Hematopoietic multipotent progenitor cell treated with erythropoietin and hydrocortisone succinate and interleukin-3 and kit ligand, for 17 days (in vitro differentiated cells): ENCODE results near the gene DNAJC5.

Source experiments
- DNase-seq: peaks from one replicate; pipeline ENCODE4 v3.0.0-alpha.2; 2015; ENCODE audit warnings: low spot score

DNAJC5 gene

DNA sequence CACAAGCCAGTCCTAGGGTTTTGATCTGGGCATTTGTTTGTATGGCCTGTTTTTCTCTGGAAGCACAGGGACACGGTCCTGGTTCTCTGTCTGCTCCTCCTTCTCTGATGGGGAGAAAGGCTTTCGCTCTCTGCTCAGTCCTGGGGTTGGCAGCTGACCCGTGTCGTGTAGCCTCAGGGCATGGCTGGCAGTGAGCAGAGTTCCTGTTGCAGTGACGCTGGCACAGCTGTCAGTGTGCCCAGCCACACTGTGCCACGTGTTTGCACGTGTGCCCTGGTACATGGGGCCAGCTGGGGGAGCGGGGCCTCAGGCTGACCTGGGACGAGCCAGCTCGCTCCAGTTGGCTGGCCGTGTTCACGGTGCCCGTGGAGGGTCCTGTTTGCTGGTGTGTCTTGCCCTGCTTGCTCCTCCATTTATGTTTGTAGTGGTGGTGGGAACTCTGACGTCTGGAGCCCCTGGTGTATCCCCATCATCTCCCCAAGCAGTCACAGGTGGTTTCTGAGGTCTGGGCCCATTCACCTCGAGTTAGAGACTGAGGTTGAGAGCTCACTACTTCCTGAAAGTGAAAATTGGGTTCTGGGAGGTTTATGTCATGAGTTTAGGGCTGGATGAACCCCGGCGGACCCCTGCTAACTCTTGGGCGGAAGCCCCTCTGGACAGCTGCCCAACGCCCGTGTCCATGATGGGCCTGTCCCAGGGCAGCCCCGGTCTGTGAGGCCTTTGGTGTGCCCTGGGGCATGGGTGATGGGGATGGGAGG, 10.2 kb upstream of the DNAJC5 start:
- no peak for DNase-seq

DNA sequence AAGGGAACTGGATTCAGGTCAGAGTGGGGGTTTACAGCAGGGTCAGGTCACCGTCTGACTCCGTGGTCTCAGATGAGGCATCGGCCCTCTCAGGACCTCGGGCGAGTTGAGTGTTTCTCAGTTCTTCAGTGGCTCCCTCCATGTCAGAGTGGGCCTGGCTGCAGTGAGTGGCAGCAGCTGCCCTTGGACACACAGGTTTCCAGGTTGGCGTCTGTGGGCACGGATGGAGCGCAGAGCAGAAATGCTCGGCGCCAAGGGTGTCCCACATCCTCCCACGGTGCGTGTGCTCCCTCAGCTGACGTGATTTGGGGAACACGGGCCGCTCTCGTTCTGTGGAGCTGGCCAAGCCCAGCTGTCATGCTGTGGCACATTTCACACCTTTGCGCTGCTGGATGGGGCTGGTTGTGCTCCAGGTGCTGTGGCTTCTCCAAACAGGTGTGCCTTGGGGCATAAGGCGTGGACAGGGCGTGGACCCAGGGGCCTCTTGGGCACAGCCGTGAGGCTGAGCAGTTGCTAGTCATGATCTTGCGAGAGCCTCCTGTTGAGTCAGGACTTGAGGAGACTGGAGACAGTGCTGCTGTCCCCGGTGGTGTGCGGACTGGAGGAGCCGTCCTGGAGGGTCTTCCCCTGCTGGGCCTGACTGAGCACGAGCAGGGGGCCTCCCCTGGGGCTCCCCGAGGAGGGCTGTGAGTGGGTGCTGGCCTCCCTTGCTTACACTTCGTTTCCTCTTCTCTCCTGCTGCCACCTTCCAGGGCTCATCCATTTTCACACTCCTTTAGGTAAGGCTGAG, 9.5 kb upstream of the DNAJC5 start:
- no peak for DNase-seq

DNA sequence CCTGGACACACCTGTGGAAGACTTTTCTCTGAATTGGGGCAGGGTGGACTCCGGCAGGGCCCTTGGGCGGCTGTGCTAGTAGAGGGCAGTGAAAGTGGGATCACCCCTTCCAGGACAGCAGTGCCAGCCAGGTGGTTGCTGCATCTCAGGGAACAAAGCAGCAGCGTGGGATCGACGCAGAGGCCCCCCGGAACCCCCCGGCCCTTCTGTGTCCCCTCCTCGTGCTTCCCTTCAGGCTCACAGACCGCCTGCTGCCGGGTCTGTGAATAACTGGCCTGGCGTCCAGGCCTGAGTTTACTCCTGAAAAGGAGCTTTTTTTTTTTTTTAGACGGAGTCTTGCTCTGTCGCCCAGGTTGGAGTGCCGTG, 8.9 kb upstream of the DNAJC5 start:
- DNase-seq: no peak

DNA sequence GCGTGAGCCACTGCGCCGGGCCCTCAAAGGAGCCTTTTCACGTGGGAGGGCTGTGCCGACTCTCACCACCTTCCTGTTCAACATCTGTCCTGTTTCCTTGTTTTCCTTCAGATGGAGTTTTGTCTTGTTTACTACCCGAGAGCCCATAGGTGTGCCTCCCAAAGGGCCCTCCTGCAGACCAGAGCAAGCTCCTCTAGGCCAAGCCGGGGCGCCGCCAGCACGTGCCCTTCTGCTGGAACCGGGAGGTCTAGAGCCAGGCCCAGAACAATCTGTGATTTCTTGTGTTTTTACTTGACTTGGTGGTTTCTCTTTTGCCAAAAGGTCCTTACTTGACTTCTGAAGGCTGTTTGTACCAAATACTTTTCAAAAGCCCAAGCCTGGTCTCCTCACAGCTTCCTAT, 8.0 kb upstream of the DNAJC5 start:
- DNase-seq: no peak

DNA sequence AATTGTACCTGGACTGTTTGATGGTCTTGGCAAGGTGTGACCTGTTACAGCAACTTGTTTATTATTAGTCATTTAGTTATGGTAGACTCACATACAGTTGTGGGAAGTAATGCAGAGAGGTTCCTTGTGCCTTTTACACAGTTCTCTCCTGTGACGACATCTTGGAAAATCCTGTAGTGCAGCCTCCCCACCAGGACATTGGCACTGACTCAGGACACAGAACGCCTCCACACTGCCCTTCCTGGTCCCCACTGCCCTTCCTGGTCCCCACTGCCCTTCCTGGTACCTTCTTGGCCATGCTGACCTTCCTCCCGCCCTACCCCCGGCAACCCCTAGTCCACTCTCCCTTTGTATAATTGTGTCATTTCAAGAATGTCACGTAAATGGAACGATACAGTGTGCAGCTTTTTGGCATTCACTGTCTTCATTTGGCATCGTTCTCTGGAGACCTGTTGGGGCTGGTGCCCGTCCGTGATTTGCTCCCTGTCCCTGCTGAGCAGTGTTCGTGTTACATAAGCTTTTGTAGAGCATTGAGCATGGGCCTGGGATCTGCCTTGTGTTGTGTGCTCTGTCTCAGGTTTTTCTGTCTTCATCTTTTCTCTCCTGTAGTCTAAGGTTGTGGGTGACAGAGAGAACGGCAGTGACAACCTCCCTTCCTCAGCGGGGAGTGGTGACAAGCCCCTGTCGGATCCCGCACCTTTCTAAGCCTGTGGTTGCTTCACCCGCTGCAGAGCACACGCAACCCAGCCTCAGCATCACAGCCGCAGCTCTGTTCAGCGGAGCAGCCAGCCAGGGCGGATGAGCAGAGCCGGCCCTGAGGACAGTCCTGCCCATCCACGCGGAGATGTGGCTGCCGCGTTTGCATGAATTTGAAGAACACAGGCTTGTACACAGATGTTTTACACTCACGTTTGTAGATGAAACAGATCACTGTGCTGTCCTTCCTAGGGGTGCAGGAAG, 5.4 kb upstream of the DNAJC5 start:
- no peak for DNase-seq

DNA sequence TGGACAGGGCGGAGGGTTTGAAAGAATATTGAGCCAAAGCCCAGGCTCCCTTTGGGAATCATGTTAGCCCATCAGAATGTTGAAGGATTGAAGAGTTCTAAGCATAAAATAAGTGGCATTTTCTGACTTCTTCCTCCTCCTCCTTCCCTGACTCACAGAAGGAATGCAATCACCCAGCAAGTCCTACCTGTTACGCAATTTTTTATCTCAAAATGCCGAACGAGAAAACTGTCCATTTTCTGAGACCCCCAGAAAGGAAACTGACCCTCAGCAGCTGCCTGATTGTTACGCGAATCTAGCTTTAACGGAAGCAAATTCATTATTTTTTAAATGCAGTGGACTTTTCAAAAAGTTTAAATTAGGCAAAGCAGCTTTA, 4.7 kb upstream of the DNAJC5 start:
- no peak for DNase-seq

DNA sequence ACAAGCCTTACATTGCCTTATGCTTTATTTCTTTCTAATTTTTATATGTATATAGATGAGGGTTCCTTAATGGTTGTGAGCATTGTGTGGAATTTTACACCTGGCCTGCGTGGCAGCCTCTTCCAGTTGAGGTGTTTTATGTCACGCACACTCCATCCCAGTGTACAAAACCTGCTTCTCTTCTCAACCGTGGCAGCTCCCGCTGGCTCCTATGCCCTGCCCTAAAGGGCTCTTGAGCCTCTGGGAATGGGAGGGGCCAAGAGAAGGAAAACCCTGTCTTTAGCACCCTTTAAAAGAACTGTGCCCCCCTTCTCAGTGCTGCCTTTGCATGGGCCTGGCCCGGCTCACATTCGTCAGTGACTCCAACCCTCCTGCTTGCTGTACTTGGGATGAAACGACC, 4.3 kb upstream of the DNAJC5 start:
- no peak for DNase-seq

DNA sequence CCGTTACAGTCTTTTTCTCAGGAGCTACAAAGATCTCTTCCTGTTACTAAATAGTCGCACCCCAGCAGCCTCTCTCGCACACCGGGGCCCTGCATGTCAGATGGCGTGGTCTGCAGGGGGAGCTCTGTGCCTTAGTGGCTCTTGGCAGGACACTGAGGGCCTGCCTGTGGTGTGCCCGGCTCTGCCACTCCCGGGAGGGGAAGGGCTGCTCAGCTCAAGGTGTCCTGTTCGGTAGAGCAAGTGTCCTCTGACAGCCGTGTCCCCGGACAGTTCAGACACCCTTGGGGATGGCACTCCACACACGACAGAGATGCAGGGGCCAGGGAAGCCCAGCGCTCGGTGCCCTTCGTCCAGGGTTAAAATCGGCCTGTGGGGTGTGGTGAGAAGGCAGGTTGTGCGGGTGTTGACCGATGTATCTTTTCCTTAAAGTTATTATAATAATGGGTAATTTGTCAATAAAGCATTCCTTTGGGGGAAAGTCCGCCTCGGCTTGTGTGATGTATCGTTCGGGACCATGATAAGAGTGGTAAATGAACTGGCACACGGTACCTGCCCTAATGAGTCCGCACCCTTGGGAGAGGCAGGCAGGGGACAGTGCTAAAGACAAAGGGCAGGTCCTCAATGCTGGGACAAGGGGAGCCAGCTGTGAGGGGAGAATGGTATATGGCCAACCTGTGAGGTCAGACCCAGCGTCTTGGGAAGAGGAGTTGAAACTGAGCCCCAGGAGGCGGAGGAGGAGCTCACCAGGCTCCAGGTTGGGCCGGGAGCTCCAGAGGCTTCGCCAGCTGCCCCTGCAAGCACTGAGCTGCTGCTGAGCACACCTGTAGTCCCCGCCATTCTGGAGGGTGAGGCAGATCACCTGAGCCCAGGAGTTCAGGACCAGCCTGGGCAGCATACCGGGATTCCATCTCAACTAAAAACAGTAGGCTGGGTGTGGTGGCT, 3.6 kb upstream of the DNAJC5 start:
- DNase-seq: no peak

DNA sequence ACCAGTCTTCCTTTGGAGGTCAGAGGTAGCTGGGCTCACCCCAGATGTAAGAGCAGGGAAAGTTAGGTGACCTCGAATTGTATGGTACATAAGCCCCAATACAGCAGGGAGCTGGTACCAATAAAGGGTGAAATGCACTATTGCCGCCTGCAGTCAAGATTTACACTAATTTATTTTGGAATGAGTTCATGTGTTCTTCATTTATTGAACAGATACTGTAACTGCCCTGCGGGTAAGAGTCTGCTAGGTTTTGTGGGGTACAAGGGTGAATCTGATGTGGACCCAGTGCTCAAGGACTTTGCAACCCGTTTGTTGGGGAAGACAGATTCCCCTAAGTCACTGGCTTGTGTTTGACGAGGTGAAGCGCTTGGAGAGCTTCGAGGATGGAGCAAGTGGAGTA, 2.5 kb upstream of the DNAJC5 start:
- DNase-seq: no peak

DNA sequence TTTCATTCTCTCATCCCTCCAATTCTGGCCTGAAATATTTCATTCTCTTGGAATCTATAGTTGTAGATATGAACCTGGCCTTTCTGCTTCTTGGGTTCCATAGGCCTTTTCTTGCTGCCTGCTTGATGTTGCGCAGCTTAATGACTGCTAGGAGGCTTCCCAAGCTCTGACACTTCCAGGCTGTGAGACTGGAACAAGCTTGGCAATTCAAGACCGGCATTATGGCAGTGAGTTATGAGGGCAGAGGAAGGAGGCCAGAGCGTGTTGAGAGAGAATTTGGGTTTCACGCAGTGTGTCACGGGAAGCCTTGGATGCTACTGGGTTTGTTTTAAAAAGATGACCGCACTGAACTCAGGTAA, 948 bp upstream of the DNAJC5 start:
- no peak for DNase-seq

DNA sequence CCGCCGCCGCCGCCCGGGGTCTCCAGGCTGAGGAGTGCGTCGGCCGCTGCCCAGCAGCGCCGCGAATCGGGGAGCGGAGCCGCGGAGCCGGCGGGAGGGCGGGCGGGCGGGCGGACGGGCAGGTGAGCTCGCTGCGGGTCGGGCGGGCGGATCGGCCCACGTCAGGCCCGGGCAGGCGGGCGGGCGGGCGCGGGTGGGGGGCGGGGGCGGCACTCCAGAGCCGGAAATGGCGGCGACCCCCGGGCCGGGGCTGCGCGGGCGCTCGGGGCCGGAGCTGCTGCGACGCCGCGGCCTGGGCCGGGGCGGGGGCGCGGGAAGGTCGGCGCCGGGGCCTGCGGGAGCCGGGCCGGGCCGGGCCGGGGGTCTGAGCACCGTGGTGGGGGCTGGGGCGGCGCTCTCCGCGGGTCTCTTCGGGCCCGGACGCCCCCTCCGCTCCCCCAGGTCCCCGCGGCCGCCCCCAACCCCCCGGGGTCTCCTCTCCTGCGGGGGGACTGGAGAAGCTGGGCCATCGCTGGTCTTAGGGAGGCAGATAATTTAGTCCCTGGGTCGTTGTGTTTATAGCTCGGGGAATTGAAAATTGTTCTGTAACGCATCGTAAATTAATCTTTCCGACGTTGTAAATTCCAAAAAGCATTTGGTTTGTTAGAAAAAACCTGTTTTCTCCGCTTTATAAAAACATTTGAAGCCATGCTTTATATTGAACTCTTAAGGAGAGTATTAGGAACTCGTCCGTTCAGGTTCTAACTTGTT, 451 bp downstream of the DNAJC5 start:
- DNase-seq: peak; percentile 37

DNA sequence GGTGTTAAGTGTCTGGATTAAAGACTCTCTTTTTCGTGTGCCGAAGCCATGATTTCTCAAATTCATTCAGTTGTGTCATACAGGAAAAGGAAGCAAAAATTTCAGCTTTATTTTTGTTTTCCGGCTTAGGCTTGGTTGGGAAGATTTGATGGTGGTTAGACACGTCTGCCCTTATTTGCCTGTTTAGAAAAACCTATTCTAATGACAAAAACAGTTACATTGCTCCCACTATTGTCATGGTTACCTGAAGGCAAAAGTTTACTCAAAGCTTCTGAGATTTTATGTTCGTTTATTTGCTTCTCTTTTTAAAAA, 982 bp downstream of the DNAJC5 start:
- DNase-seq: no peak

DNA sequence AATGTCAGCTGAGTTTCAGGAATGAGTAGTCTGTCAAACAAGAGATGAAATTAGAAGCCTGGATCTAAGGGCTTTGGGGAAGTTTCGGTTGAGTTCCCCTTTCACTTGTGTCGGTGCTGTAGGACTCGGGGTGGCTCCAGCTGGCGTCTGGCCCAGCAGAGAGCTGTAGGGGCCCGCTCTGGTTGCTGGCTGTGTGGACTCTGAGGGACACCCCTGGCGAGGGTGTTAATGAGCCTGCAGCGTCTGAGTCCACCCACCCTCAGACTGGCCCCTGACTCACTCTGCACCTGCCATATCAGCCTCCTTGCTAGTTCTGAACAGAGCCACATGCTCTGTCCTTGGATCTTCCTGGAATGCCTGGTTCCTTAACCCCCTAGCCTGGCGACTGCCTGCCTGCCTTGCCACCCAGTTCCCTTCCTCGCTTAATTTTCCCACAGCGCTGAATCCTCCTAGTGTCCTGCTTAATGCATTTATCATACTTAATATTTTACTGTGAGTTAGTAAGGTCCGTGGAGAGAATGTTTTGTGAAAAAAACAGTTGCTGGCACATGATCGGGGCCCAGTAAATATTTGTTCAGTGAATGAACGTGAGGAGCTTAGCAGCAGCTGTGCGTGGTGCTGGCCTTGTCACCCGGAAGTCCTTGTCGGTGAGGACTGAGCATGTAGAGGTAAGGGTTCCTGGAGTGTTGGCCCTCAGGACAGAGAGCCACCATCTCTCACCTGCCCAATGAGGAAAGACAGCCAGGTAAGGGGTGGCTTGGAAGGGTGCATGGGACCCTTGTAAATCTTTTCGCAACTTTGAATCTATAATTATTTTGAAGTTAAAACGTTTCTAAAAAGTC, 1.6 kb downstream of the DNAJC5 start:
- DNase-seq: peak; percentile 45

DNA sequence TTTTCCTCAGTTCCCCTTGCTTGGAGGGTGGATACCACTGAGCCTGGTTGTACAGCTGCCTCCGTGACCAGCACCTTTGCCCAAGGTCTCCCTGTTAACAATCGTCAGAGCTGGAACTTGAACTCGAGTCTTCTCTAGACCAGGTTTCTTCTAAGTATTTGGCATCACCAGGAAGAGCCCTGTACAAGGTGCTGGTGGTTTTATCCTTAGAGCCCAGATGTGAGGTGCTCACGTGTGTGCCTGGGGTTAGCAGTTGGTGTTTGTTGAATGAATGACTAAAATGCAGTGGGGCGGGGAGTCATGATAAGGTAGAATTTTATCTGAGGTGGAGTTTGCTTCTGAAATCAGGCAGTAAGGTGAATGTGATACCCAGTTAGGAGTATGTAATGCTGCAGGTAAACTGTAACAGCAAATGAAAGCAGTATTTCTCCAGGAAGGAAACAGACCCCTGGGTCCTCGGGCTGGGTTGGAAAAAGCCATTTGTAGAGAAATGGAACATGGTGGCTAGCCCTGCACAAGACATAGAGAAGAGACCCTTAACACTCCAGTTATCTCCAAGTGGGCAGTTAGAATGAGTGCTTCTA, 3.1 kb downstream of the DNAJC5 start:
- DNase-seq: no peak

DNA sequence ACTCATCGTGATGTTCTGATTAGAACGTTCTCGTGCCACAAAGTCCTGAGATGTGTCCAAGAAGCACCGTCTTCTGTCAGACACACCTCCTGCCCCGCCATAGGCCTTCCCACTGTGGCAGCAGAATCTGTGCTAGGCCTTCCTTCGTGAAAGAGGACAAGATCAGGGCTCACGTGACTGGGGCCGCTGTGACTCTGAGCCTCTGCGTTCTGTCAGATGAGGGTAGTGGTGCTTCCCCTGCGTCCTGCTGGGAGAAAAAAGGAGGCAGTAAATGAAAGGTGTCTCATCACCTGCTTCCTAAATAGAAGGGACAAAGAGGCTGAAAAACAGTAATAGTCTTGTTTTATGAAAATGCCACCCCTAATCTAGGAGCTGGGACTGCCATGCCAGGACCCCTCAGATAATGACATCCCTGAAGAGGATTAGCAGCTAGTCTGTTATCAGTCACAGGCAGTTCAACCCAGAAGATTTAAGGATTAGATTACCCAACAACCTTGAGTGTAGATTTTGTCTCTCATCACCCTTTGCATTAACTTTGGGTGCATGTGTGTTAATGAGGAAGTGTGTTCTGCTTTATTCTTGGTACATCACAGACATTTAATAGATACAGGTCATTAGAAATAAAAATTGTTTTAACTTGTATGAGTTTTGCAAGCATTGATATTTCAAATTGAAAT, 4.1 kb downstream of the DNAJC5 start:
- no peak for DNase-seq

DNA sequence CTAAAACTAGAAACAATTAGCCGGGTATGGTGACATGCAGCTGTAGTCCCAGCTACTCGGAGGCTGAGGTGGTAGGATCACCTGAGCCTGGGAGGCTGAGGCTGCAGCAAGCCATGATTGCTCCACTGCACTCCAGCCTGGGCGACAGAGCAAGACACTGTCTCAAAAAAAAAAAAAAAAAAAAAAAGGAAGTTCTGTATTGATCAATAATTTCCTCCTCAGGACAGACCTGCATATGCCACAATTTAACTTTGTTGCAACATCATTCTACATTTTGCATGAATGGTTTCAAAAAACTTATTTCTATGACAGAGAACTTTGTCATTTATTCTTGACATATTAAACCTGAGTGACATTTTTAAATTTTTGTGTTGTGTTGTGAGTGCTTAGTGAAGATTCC, 5.5 kb downstream of the DNAJC5 start:
- DNase-seq: no peak

DNA sequence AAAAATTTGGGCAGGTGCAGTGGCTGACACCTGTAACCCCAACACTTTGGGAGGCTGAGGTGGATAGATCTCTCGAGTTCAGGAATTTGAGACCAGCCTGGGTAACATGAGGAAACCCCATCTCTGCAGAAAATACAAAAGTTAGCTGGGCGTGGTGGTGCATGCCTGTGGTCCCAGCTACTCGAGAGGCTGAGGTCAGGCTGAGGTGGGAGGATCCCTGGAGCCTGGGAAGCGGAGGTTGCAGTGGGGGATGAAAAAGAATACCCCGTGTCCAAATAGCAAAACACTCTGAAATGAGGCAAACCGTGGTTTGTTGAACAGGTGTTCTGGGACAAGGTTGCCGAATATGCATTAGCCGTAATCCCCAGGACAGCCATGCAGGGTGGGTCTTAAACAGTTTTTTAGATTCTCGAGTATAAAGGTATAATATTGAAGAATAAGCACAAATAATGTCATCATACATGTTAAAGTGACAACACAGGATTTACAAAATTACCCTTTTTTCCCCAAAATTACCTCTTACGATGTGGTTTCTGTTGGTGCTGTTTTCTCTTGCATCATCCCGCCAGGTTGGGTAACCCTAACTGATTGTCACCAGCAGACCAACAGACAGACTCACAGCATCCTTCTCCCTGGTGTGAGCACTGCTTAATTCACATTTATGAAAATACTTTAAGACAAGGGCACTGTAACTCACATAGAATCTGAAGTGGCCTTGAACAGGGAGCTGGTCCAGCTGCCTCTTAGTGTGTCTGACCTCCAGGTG, 9.1 kb downstream of the DNAJC5 start:
- no peak for DNase-seq

DNA sequence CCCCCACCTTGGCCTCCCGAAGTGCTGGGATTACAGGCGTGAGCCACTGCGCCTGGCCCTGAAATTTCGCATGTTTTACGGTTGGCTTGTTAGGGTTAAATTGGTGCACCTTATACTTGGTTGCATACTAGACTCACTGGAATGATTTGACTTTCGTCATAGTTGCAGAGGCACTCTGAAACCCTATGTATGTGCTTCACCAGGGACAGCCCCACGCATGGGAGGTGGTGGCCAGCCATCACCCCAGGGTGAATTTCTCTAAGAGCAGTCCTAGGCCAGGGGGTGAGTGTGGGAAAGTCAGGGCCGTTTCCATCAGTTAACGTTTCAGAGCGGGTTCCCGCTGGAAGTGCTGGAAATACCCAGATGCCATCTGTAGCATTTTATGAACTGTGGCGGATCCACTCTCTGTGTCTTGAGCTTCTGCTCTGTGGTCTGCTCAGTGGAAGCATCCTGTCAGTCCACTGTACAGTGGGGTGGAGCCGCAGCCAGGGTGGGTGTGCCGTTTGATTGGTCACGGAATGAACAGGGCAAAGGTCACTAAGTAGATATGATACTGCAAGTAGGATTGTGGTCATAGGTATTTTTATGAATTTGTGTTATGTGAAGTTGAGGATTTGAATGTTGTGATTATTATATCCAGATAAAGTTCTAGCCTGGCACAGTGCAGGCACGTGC, 13.2 kb downstream of the DNAJC5 start:
- no peak for DNase-seq
